Measurements from ENCODE around the gene RUVBL1.
"Not testable (repeated sequence)": the region's sequence is repeated elsewhere in the genome, so short reads cannot be mapped to it uniquely, and the experiment has no call there.

RUVBL1 gene

DNA sequence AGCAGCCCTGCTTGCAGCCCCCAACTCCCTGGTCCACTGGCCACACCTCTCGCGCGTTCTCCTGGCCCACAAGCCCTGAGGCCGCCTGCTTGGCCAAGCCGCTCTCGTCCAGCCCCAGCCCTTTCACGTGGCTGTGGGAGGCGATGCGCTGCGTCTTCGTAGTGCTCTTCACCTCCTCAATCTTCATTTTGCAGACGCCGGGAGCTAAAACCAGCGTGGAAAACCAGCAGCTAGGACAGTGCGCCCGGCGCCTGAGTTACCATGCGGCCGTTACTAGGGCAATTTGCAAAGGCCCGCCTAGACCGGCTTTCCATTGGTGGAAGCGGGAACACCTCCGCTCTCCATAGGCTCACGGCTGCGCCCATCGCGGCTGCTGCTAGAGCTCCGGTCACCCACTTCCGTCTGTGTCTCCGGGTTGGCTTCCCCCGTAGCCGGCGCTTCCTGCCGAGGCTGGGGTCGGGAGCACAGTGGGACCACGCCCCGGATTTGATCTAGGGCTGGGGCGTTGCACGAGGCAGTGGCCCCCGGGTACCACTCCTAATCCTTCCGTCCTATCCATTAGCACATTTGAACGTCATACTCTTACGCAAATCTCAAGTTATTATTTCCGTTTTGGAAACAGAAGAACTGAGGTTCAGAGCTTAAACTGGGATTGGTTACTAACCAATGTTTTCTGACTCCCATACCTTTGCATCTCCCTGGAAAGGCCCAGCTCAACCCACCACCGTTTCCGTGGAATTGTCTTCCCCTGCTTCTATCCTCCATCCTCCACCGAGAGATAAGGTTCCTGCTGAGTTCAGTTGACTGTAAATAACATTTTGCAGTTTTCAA, at the start of gene RUVBL1:
TSS of gene RUVBL1 (minus strand) at position 275 of the 831 bp plus-strand sequence. CDS start at position 187, 88 bp downstream.
- peak; percentile 87 for DNase-seq (ENCODE audit: low read depth in 2 of 2)

DNA sequence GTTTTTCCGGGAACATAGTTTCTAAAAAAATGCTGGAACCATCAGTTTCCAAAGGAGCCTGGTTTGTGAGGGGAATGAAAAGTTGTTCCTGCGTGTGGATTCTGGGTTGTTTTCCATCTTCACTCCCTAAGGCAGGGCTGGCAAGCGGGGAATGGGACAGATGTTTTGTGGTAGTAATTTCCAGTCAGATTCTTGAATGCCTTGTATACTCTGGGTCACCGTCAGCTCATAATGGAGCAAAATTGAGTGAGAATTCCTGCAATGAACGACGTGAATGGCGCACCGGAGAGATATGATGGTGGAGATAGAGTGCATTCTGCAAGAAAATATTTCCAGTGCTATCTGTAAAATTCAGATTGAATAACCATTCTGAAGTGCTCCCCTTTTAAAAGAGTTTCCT, 49.6 kb upstream of the RUVBL1 start:
- no peak for DNase-seq (ENCODE audit: low read depth in 2 of 2)

DNA sequence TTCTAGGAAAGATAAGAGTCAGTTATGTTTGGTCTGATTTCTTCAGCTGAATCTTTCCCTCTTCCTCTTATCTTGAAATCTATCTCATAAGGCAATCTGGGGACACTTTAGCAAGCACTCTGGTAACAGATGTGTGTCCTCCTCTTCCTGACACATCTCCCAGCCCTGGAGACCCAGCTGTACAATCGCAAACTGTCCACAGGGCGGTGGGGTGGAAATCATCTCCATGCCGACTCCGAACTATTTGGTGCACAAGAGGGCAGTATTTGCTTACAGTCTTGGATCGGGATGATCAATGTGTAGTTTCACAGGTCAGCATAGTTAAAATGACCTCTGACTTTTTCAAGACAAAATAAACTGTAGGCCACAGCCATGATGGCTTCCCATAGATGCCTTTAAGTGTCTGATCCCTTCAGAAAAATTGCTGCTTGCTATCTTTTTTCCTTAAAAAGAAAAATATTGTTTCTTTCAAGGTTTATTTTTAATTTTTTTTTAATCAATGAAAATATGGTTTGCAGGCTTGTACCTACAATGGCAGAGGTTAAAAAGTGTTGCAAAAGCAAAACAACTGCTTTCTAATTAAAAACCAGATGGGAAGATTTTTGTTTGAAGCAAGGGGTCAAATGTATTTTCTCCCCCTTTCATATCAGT, 47.4 kb upstream of the RUVBL1 start:
- DNase-seq (ENCODE audit: low read depth in 2 of 2): no peak

DNA sequence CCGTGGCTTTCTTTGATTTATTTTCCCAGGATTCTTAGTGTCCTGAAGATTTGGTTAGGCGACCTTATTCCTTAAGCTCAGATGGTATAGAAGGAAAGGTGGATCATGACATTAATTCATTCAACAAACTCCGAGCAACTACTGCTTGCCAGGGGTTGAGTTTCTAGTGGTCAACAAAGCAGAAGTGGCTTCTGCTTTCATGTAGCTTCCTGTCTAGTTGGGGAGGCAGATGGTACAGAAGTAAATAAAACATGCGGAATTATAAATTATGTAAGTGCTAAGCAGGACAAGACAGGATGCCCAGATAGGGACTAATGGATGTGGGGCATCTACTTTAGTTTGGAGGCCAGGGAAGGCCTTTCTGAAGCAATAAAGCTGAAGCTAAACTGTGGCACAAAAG, 45.2 kb upstream of the RUVBL1 start:
- no peak for DNase-seq (ENCODE audit: low read depth in 2 of 2)

DNA sequence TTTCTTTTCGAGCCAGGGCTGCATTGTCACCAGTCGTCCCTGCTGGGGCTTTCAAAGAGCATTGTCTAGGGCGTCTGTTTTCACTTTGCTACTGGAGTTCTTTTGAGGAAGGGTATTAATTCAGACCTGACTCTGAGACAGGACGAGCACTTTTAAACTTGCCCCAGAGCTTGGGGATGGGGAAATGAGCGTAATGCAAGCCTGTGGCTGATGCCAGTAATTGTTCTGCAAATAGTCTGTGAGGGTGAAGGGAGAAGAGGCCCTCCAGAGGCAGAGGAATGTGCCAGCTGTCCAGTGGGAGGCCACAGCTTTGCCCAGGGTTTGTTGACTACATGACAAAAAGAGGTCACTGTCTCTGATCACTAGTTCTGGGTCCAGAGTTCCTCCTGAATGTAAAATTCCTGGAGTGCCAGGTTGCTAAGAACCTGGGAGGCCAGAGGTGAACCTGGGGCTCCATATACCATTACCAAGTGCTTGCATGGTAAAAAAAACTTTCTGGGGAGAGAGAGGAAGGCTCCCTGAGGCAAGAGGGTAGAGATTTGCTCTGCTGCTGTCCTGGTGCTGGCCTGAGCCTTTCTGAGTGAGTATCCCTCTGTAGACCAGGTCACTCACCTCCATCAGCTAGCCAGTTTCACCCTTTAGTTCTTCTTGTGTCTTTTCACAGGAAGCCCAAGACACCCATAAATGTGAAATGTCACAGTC, 44.5 kb upstream of the RUVBL1 start:
- DNase-seq (ENCODE audit: low read depth in 2 of 2): no peak

DNA sequence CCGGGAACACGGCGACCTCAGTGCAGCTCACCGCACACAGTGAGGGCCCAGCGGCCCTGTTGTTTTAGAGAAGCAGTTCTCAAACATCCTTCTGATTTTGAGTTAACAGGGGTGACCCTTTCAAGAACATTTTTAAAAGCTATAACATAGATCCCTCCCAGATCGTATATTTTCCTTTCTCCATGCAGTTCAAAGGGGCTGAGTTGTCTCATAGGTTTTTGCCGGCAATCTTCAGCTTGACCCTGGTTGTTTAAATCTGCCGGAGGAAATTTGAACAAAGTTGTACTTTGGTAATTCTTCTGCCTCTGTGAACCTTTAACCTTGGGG, 44.0 kb upstream of the RUVBL1 start:
- no peak for DNase-seq (ENCODE audit: low read depth in 2 of 2)

DNA sequence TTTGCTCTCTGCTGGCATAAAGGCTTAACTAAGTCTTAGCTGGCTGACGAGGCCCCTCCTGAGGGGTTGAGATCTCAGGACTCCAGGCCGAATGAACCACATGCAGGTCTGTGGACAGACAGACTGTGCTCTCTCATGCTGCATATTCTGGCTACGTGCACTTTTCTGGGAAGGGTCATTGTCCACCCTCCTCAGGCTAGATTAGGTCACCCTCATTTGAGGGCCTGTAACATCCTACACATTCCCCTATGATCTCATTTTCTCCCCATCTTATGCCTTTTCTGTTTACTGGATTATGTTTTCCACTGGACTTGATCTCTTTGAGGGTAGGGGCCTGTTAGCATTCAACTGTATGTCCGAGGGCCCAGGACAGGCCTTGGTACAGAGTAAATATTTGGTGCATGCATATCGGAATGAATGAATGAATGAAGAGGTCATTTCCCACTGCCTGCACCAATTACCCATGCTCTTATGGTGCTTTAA, 43.4 kb upstream of the RUVBL1 start:
- DNase-seq (ENCODE audit: low read depth in 2 of 2): no peak

DNA sequence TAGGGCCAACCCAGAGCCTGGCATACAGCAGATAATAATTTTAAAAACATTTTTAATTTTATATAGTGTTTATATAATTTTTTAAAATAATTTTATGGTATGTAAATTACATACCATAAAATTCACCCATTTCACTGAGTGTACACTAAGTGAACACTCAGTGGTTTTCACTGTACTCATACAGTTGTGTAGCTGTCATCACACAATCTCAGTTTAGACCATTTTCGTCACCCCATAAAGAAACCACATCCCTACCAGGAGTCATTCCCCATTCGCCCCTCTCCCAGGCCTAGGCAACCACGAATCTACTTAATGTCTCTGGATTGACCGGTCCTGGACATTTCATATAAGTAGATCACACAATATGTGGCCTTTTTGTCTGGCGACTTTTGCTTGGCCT, 39.8 kb upstream of the RUVBL1 start:
- DNase-seq (ENCODE audit: low read depth in 2 of 2): no peak

DNA sequence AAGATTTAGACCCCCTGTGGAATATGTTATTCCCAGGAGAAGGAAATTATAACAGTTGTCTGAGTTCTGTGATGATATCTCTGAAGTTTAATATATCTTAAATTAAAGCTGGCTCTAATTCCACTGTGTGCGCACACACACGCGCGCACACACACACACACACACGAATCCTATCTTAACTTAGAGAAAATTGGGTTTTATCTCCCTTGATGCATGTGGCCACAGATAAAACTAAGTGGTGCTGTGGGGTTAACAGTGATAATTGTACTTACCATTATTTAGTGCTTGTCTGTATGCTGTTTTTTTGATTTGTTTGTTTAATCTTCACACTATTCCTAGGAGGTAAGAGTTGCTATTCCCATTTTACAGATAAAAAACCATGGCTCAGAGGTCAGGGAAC, 37.0 kb upstream of the RUVBL1 start:
- no peak for DNase-seq (ENCODE audit: low read depth in 2 of 2)

DNA sequence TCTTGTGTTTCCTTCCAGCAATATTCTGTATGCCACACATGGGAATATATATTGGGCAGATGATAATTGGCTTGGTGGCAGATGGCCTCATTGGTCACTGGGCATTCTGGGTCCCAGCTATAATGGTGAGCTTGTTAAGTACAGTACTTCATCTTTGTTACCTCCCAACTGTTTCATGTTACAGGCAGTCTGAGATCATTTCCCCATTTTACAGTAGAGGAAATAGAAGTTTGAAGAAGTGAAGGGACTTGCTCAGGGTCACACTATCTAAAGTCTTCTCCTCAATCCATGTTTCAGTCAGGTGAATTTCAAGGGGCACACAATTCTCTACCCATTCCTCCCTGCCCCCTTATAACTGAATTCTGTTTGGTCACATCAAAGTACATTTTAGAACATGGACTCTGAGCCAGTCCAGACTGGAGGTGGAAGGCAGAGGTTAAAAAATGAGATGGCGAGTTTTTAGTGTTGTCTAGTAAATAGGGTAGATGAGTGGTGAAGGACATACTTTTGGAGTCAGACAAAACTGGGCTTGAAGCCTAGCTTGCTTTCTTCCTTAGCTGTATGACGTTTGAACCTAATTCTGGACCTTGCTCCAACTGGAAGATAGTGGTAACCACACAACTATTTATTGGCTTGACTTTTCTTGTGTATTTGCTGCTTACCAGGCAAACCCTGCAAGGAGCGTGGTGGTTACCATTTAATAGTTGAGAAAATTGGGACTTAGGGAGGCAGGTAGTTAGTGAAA, 32.2 kb upstream of the RUVBL1 start:
- DNase-seq (ENCODE audit: low read depth in 2 of 2): no peak

DNA sequence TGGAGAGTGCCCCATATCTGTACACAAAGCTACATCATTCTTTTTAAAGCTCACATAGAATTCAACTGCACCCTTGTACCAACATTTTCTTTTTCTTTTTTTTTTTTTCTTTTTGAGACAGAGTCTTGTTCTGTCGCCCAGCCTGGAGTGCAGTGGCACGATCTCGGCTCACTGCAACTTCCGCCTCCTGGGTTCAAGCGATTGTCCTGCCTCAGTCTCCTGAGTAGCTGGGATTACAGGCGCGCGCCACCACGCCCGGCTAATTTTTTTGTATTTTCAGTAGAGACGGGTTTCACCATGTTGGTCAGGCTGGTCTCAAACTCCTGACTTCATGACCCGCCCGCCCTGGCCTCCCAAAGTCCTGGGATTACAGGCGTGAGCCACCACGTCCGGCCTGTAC, 30.7 kb upstream of the RUVBL1 start:
- not testable (repeated sequence) for DNase-seq (ENCODE audit: low read depth in 2 of 2)

DNA sequence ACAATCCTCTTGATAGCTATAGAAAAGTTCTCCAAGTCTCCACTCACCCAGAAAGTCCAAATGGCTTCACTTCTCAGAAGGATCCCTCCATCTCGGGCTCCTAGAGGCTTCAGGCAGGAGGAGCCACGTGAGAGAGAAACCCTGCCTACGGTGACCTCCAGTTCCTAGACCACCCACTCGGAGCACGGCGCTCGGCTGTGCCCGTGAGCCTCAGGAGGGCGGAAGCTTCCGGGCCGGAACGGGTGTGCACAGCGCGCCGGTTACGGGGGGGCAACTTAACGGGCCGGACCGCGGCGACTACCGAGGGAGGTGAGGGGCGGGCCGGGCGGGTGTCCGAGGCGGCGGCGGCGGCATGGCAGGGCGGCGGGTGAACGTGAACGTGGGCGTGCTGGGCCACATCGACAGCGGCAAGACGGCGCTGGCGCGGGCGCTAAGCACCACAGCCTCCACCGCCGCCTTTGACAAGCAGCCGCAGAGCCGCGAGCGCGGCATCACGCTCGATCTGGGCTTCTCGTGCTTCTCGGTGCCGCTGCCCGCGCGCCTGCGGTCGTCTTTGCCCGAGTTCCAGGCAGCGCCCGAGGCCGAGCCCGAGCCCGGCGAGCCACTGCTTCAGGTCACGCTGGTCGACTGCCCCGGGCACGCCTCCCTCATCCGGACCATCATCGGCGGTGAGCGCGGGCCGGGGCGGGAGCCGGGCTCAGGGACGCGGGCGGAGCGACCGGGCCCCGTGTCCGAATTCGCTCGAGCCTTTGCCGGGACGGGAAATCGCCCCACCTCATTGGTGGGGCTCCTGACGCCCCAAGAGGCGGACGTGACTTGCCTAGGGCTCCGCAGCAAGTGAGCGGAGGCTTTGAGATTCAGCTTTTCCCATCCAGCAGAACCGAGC, 29.8 kb upstream of the RUVBL1 start, which contains the start of gene EEFSEC:
TSS of gene EEFSEC (plus strand) at position 326 of the 886 bp plus-strand sequence. CDS start at position 353, 27 bp downstream.
- peak; percentile 66 to 68 for DNase-seq (ENCODE audit: low read depth in 2 of 2)

DNA sequence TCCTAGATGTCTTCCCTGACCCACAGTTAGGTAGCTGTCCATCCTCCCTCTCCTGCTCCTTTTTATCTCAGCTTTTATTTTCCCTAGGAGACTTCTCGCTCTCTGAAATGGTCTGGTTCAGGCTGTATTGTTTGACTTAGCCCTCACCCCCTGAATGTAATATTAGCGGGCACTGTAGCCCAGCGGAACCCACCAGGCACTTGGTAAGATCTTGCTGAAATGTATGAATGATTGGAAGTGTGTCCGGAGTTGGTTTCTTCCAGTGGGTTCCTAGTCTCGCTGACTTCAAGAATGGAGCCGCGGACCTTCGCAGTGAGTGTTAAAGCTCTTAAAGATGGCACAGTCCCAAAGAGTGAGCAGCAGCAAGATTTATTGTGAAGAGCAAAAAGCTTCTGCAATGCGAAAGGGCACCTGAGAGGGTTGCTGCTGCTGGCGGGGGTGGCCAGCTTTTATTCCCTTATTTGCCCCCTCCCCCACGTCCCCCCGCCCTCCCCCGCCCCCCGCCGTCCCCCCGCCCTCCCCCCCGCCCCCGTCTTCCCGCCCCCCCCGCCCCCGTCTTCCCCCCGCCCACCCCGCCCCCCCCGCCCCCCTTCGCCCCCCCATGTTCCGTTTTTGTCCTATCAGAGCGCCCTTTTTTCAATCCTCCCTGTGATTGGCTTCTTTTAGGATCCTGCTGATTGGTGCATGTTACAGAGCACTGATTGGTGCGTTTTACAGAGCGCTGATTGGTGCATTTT, 29.0 kb upstream of the RUVBL1 start:
- DNase-seq (ENCODE audit: low read depth in 2 of 2): no peak

DNA sequence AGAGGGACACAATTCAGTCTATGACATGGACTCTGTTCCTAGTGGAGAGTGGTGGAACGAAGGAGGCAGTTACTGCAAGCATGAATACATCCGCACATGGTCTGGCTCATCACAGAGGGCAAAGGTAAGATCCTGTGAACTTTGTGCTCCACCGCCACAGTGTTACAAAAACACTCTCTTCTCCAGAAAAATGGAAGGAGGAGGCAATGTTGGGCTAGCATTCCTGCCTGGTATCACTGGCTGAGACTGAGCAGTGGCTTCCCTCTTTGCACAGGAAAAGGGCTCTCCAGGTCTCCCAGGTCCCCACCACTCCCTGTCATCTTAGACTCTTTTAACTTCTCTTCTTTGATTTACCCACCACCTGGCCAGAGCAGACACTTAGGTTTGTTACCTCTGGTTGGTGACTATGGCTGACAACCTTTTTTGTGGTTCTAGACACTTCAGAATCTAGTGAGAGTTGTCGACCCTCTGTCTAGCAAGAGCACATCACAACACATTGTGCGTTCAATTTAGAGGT, 28.2 kb upstream of the RUVBL1 start:
- DNase-seq (ENCODE audit: low read depth in 2 of 2): no peak

DNA sequence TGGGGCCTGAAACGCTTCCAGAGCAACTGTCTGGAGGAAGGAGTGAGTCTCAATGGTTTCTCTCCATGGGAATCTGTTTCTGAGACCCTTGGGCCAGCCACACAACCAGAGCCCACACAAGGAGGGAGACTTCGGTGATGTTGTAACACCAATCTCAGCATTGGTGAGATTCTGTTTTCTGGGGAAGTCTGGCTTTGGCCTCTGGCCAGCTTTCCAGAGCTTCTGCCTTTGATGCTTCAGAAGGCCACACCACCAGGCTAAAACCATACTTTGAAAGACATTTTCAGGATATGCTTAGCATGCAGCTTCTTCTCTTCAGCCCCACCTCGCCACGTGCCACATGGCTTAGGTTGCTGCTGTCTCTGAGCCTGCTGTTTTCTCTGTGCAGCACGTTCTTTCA, 26.0 kb upstream of the RUVBL1 start:
- DNase-seq (ENCODE audit: low read depth in 2 of 2): no peak

DNA sequence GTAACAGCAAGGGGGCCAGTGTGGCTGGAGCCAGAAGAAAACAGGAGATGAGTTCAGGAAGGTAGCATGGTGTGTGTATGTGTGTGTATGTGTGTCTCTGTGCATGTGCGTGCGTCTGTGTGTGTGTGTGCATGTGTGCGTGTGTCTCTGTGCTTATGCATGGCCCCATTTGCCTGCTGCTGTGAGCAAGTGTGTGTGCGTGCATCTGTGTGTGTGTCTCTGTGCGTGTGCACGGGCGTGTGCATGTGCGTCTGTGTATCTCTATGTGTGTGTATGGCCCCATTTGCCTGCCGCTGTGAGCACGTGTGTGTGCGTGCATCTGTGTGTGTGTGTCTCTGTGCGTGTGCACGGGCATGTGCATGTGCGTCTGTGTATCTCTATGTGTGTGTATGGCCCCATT, 22.6 kb upstream of the RUVBL1 start:
- DNase-seq (ENCODE audit: low read depth in 2 of 2): no peak

DNA sequence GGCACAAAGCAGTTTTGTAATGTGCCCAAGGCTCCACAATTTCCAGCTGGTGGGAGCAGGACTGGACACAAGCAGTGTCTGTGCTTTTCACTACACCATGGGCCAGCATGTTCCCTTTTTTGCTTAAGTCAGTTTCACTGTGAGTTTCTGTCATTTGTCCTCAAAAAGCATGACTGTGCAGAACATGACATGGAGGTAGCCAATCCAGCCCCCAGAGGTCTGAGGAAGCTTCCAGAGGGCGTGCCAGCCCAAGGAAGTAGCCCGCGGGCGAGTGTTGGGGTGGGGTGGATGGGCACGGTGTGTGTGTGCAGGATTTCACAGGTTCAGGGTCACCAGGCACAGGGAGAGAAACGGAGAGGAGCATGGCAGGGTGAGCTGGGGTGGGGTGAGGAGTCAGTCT, 21.7 kb upstream of the RUVBL1 start:
- DNase-seq (ENCODE audit: low read depth in 2 of 2): no peak

DNA sequence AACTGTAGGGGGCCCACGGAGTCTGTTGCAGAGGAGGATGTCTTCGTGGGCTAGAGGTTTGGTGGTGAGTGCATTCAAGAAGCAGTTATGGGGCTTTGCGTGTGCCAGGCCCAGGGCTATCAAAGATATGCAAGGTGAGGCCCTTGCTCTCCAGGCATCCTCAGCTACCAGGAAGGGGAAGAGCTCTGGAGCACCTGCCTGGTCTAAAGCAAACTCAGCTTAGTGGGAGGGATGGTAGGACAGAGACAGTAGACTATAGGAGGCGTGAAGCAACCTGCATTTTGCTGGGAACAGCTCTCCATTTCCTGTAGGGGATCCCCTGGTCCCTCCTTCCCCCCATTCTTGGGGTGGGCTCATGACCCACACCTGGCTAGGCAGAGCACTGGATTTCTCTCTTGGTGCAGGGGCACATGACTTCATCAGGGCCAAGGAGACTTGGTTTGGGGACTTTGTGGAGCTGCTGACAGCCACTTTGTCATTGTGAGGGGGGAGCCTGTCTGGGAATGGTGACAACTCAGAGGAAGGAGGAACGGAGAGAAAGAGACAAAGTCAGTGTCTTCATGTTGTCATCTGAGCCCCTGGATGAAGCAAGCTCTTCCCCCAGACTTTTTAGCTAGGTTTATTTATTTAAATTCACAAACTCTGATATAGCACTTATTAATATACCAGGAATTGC, 21.0 kb upstream of the RUVBL1 start:
- no peak for DNase-seq (ENCODE audit: low read depth in 2 of 2)

DNA sequence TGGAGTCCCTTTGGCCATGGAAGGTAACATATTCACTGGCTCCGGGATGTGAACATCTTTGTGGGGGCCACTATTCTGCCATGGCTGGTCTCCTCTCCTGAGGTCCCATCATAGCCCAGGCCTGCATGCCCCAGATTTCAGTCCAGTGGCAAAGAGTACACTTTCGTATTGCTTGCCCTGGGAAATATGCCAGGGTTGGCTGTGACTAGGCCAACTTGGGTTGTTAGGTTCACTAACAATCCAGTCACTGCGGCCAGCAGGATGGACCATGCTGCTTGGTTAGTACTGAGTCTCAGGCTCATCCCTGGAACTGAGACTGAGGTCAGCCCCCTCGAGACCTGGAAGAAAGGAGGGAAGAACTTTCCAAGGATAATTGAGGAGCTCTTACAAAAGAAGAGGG, 19.9 kb upstream of the RUVBL1 start:
- no peak for DNase-seq (ENCODE audit: low read depth in 2 of 2)

Data from stimulated activated CD8-positive, alpha-beta memory T cell treated with anti-CD3 and anti-CD28 coated beads, Interleukin-7, amount 100 ng/mL, for 1 hour (primary cell).